Measurements from ENCODE around the gene ZNF343. TPM values are rescaled to one million over a fixed set of nuclear protein-coding genes. Genes with fewer than 3 reads are reported as not detected.

Gene ZNF343
- total RNA-seq, 4 donors from 2014 or later: 12.0 to 15.6 (median 13.6) TPM

- TF ChIP-seq POLR2A (IDR thresholded peaks at IDR 0.05) (no peak), EP300 (IDR thresholded peaks at IDR 0.05) (no peak), CTCF (IDR thresholded peaks at IDR 0.05) (no peak)
- no peaks in the 10 kb centered on the region for H3K27me3 ChIP-seq
- H3K36me3 ChIP-seq: no peaks in the 10 kb centered on the region
- peaks cover 0 to 19% (median 0%) of the 10 kb centered on the region in 4 donors for H3K4me1 ChIP-seq
- no peak for DNase-seq (ENCODE audit: low spot score in 2 of 2)
- H3K4me3 ChIP-seq: no peak overlapping the region
- 80 to 86% methylated on average over 4 of the region's 4 CpGs for WGBS, 2 donors
- no peak overlapping the region for H3K27ac ChIP-seq
- no peaks in the 10 kb centered on the region for H3K9me3 ChIP-seq
Observed at GRCh38 chr20:2519115-2519809, 10.5 kb upstream of the ZNF343 start.

- 61 to 72% methylated on average over 4 of the region's 4 CpGs for whole genome bisulfite sequencing, 2 donors
- Histone ChIP-seq H3K4me1 (peaks cover 0 to 14% (median 0%) of the 10 kb centered on the region in 4 donors), H3K36me3 (no peaks in the 10 kb centered on the region), H3K4me3 (no peak overlapping the region), H3K9me3 (no peaks in the 10 kb centered on the region), H3K27me3 (no peaks in the 10 kb centered on the region), H3K27ac (no peak overlapping the region)
- no peak for DNase-seq (ENCODE audit: low spot score in 2 of 2)
- TF ChIP-seq POLR2A (IDR thresholded peaks at IDR 0.05): no peak
- TF ChIP-seq EP300 (IDR thresholded peaks at IDR 0.05): no peak
- TF ChIP-seq CTCF (IDR thresholded peaks at IDR 0.05): no peak
Observed at GRCh38 chr20:2518558-2518957, 9.8 kb upstream of the ZNF343 start.

- no peaks in the 10 kb centered on the region for H3K36me3 ChIP-seq
- no peak for DNase-seq (ENCODE audit: low spot score in 2 of 2)
- H3K9me3 ChIP-seq: no peaks in the 10 kb centered on the region
- no peak overlapping the region for H3K27ac ChIP-seq
- TF ChIP-seq POLR2A (IDR thresholded peaks at IDR 0.05): no peak
- no peak for TF ChIP-seq CTCF (IDR thresholded peaks at IDR 0.05)
- no peak for TF ChIP-seq EP300 (IDR thresholded peaks at IDR 0.05)
- 65 to 66% methylated on average over 10 of the region's 10 CpGs for WGBS, 2 donors
- peaks cover 0 to 14% (median 0%) of the 10 kb centered on the region in 4 donors for H3K4me1 ChIP-seq
- no peak overlapping the region for H3K4me3 ChIP-seq
- H3K27me3 ChIP-seq: no peaks in the 10 kb centered on the region
Observed at GRCh38 chr20:2518096-2518495, 9.4 kb upstream of the ZNF343 start.

GRCh38 chr20:2516399-2516798 lies 7.7 kb upstream of the ZNF343 start:
- TF ChIP-seq CTCF (IDR thresholded peaks at IDR 0.05) (no peak), POLR2A (IDR thresholded peaks at IDR 0.05) (no peak), EP300 (IDR thresholded peaks at IDR 0.05) (no peak)
- Histone ChIP-seq H3K27ac (no peak overlapping the region), H3K27me3 (no peaks in the 10 kb centered on the region), H3K36me3 (no peaks in the 10 kb centered on the region), H3K9me3 (no peaks in the 10 kb centered on the region), H3K4me3 (no peak overlapping the region), H3K4me1 (no peaks in the 10 kb centered on the region)
- DNase-seq (ENCODE audit: low spot score in 2 of 2): no peak
- 58 to 67% methylated on average over 2 of the region's 2 CpGs for WGBS, 2 donors

GRCh38 chr20:2515203-2515602 lies 6.5 kb upstream of the ZNF343 start:
- no peaks in the 10 kb centered on the region for H3K27me3 ChIP-seq
- no peaks in the 10 kb centered on the region for H3K9me3 ChIP-seq
- no peak overlapping the region for H3K27ac ChIP-seq
- H3K4me1 ChIP-seq: no peaks in the 10 kb centered on the region
- 58 to 76% methylated on average over 1 of the region's 1 CpG for WGBS, 2 donors
- no peaks in the 10 kb centered on the region for H3K36me3 ChIP-seq
- no peak for DNase-seq (ENCODE audit: low spot score in 2 of 2)
- TF ChIP-seq EP300 (IDR thresholded peaks at IDR 0.05) (no peak), POLR2A (IDR thresholded peaks at IDR 0.05) (no peak), CTCF (IDR thresholded peaks at IDR 0.05) (no peak)
- no peak overlapping the region for H3K4me3 ChIP-seq

Data from tibial nerve (tissue), 4 donors.